B cell (primary cell): Measurements from ENCODE around the gene TMEM107.

Source experiments
- EZH2 ChIP-seq: IDR thresholded peaks from 2 replicates; pipeline ENCODE4 v1.6.1; 2012; ENCODE audit warnings: borderline replicate concordance, low read depth, mild to moderate bottlenecking, moderate library complexity, low read length; ENCODE audit not compliant: insufficient read depth, poor library complexity, severe bottlenecking
- TF ChIP-seq, protein P1 (sequence below): fragments of 200-600 bp; IDR thresholded peaks from one replicate; pipeline ENCODE4 v1.8.0; 2022; ENCODE audit warnings: antibody characterized with exemption, mild to moderate bottlenecking

DNA sequence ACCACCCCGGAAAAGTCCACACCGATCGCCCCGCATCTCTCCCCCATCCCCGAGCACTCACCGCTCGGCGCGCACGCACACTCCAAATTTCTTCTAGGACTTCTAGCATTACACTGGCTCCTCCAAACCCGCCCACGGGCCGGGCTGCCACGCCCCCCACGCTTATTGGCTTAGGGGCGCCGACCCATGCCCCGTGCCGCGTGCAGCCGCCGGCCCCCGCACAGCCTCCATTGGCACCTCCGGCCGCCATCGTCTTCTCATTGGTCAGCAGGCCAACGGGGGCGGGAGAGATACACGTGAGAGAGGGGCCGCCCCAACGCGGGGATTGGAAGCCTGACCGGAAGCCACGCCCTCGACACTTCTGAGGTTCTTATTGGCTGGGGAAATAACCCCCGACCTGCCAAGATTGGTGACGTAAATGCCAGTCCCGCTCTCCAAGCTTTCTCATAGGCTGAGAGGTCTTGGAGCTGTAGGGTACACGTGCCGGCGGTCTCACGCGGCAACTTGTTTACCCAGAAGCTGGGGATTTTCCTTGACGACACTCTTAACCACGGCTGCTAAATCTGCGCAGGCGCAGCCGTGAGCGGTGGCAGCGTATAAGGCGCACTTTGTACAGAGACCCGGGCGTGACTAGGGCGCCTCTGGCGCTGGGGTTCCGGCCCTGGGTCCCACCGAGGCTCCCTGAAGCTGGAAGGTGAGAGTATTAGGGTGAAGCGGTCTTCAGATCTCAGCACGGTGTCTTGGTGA is 19.8 kb downstream of the TMEM107 start:
- TF ChIP-seq, protein P1, sequence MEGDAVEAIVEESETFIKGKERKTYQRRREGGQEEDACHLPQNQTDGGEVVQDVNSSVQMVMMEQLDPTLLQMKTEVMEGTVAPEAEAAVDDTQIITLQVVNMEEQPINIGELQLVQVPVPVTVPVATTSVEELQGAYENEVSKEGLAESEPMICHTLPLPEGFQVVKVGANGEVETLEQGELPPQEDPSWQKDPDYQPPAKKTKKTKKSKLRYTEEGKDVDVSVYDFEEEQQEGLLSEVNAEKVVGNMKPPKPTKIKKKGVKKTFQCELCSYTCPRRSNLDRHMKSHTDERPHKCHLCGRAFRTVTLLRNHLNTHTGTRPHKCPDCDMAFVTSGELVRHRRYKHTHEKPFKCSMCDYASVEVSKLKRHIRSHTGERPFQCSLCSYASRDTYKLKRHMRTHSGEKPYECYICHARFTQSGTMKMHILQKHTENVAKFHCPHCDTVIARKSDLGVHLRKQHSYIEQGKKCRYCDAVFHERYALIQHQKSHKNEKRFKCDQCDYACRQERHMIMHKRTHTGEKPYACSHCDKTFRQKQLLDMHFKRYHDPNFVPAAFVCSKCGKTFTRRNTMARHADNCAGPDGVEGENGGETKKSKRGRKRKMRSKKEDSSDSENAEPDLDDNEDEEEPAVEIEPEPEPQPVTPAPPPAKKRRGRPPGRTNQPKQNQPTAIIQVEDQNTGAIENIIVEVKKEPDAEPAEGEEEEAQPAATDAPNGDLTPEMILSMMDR = no peak
- TF ChIP-seq EZH2 = no peak
